ENCODE data around the gene MYOCD. TPM values are rescaled to one million over a fixed set of nuclear protein-coding genes. Genes with fewer than 3 reads are reported as not detected.

MYOCD gene
- total and polyA plus RNA-seq, 2 experiments from 2014 or later, result 2.2 to 8.4 TPM

DNA sequence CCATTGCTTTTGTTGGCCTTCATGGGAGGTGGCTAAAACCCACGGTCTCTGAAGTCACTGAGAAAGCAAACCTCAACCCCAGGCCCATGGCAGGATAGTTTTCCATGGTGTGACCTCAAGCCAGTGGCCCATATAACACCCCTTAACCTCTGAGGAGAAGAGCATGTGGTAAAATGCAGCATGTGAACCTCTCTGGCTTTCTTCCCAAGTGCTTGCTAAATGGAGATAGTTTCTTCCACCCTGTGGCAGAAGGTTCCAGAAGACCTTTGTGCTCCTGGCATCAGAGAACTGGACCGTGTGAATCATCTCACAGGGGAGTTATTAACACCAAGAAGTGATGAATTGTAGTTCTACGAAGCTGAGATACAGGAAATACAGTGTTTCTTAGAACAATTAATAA lies 47.3 kb downstream of the MYOCD start:
- H4K20me1 ChIP-seq (ENCODE audit: insufficient read depth, poor library complexity, severe bottlenecking), result no peaks in the 10 kb centered on the region
- no peaks in the 10 kb centered on the region for H3K79me2 ChIP-seq
- 87% methylated on average over 3 of the region's 3 CpGs for WGBS (ENCODE audit: low lambda C conversion rate, missing lambda C conversion rate)
- no peak overlapping the region for H3K27ac ChIP-seq
- no peaks in the 10 kb centered on the region for H3K27me3 ChIP-seq
- no peak for TF ChIP-seq EZH2 (IDR thresholded peaks at IDR 0.05; ENCODE audit: borderline replicate concordance)
- TF ChIP-seq, protein P1, sequence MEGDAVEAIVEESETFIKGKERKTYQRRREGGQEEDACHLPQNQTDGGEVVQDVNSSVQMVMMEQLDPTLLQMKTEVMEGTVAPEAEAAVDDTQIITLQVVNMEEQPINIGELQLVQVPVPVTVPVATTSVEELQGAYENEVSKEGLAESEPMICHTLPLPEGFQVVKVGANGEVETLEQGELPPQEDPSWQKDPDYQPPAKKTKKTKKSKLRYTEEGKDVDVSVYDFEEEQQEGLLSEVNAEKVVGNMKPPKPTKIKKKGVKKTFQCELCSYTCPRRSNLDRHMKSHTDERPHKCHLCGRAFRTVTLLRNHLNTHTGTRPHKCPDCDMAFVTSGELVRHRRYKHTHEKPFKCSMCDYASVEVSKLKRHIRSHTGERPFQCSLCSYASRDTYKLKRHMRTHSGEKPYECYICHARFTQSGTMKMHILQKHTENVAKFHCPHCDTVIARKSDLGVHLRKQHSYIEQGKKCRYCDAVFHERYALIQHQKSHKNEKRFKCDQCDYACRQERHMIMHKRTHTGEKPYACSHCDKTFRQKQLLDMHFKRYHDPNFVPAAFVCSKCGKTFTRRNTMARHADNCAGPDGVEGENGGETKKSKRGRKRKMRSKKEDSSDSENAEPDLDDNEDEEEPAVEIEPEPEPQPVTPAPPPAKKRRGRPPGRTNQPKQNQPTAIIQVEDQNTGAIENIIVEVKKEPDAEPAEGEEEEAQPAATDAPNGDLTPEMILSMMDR (IDR thresholded peaks at IDR 0.05; ENCODE audit: poor library complexity), result no peak
- no peak overlapping the region for H3K4me3 ChIP-seq
- no peaks in the 10 kb centered on the region for H3K4me1 ChIP-seq (ENCODE audit: insufficient read depth)
- H3K4me2 ChIP-seq, result no peak overlapping the region
- no peak for DNase-seq (ENCODE audit: low spot score)
- no peak overlapping the region for H2AFZ ChIP-seq
- no peaks in the 10 kb centered on the region for H3K9me3 ChIP-seq (ENCODE audit: low read depth)
- no peaks in the 10 kb centered on the region for H3K9me2 ChIP-seq (replicated peaks; ENCODE audit: insufficient read depth)
- no peaks in the 10 kb centered on the region for H3K36me3 ChIP-seq (replicated peaks; ENCODE audit: insufficient read depth, low read depth)

DNA sequence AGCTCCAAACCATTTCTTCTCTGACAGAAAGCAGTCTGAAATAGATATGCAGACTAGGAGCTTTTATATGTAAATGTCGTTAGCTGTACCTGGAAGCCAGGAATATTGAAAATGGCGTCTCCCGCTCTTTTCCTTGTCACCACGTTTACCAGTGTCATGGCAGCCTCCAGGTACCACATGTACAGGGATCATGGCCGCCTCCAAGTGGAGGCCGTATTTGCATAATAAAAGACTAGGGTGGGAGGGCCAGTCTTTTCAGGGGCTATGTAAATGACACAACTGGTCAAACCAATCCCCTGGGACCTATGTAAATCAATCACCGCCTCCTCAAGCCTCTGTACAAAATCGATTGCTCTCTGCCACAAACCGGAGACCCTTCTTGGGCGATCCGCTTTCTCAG lies 54.3 kb downstream of the MYOCD start:
- Histone ChIP-seq H3K36me3 (replicated peaks; ENCODE audit: insufficient read depth, low read depth) (no peaks in the 10 kb centered on the region), H3K4me1 (ENCODE audit: insufficient read depth) (no peaks in the 10 kb centered on the region), H2AFZ (no peak overlapping the region), H3K79me2 (no peaks in the 10 kb centered on the region), H4K20me1 (ENCODE audit: insufficient read depth, poor library complexity, severe bottlenecking) (no peaks in the 10 kb centered on the region), H3K9me2 (replicated peaks; ENCODE audit: insufficient read depth) (no peaks in the 10 kb centered on the region), H3K27me3 (no peaks in the 10 kb centered on the region), H3K9me3 (ENCODE audit: low read depth) (no peaks in the 10 kb centered on the region), H3K4me2 (no peak overlapping the region), H3K27ac (no peak overlapping the region), H3K4me3 (no peak overlapping the region)
- DNase-seq (ENCODE audit: low spot score), result no peak
- 97% methylated on average over 11 of the region's 11 CpGs for WGBS (ENCODE audit: low lambda C conversion rate, missing lambda C conversion rate)
- TF ChIP-seq, protein P1 (IDR thresholded peaks at IDR 0.05; ENCODE audit: poor library complexity), result no peak
- TF ChIP-seq EZH2 (IDR thresholded peaks at IDR 0.05; ENCODE audit: borderline replicate concordance) (no peak), EZH2phosphoT487 (IDR thresholded peaks at IDR 0.05; ENCODE audit: low read depth, severe bottlenecking, unreplicated experiment) (no peak)

DNA sequence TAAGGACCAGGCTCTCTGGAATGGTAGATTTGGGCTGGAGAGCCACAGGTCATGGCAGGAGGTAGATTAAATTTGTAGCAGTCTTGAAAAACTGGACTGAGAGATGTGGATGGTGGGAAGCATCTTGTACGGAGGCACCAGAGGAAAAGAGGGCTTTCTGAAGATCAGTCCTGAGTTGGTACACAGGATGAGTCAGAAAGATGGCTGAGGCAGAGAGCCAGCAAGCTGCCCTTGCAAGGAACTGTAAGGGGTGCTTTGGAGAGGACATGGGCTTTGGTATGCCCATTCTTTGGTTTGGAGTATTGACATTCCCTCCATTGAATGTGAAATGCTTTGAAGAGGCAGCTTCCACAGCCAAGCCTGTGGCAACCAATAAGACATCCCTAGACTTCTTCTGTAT lies 55.9 kb downstream of the MYOCD start:
- Histone ChIP-seq H3K9me3 (ENCODE audit: low read depth) (no peaks in the 10 kb centered on the region), H3K4me3 (no peak overlapping the region), H2AFZ (no peak overlapping the region), H3K36me3 (replicated peaks; ENCODE audit: insufficient read depth, low read depth) (no peaks in the 10 kb centered on the region), H3K79me2 (no peaks in the 10 kb centered on the region), H3K27me3 (no peaks in the 10 kb centered on the region), H3K4me1 (ENCODE audit: insufficient read depth) (no peaks in the 10 kb centered on the region), H3K27ac (no peak overlapping the region), H4K20me1 (ENCODE audit: insufficient read depth, poor library complexity, severe bottlenecking) (no peaks in the 10 kb centered on the region), H3K4me2 (no peak overlapping the region), H3K9me2 (replicated peaks; ENCODE audit: insufficient read depth) (no peaks in the 10 kb centered on the region)
- DNase-seq (ENCODE audit: low spot score), result no peak
- TF ChIP-seq EZH2phosphoT487 (IDR thresholded peaks at IDR 0.05; ENCODE audit: low read depth, severe bottlenecking, unreplicated experiment) (no peak), EZH2 (IDR thresholded peaks at IDR 0.05; ENCODE audit: borderline replicate concordance) (no peak)
- TF ChIP-seq, protein P1 (IDR thresholded peaks at IDR 0.05; ENCODE audit: poor library complexity), result no peak
- WGBS (ENCODE audit: low lambda C conversion rate, missing lambda C conversion rate), result 89% methylated on average over 1 of the region's 1 CpG

GRCh38 chr17:12722282-12722681 lies 56.6 kb downstream of the MYOCD start:
- Histone ChIP-seq H3K27me3 (no peaks in the 10 kb centered on the region), H3K4me1 (ENCODE audit: insufficient read depth) (peaks cover 5% of the 10 kb centered on the region), H3K27ac (no peak overlapping the region), H2AFZ (no peak overlapping the region), H3K9me2 (replicated peaks; ENCODE audit: insufficient read depth) (no peaks in the 10 kb centered on the region), H3K36me3 (replicated peaks; ENCODE audit: insufficient read depth, low read depth) (no peaks in the 10 kb centered on the region), H3K4me3 (no peak overlapping the region), H3K79me2 (no peaks in the 10 kb centered on the region), H4K20me1 (ENCODE audit: insufficient read depth, poor library complexity, severe bottlenecking) (no peaks in the 10 kb centered on the region), H3K4me2 (no peak overlapping the region), H3K9me3 (ENCODE audit: low read depth) (no peaks in the 10 kb centered on the region)
- TF ChIP-seq, protein P1 (IDR thresholded peaks at IDR 0.05; ENCODE audit: poor library complexity), result no peak
- no peak for TF ChIP-seq EZH2 (IDR thresholded peaks at IDR 0.05; ENCODE audit: borderline replicate concordance)
- TF ChIP-seq EZH2phosphoT487 (IDR thresholded peaks at IDR 0.05; ENCODE audit: low read depth, severe bottlenecking, unreplicated experiment), result no peak
- DNase-seq (ENCODE audit: low spot score), result no peak
- 93% methylated on average over 5 of the region's 5 CpGs for WGBS (ENCODE audit: low lambda C conversion rate, missing lambda C conversion rate)
